Transverse colon (tissue), 3 donors: ENCODE measurements around the gene BCAS4.

Experiments
- POLR2A ChIP-seq: fragments of 450-650 bp; IDR thresholded peaks from one replicate; pipeline ENCODE4 v1.6.1; 2016; ENCODE audit warnings: antibody characterized with exemption, mild to moderate bottlenecking, moderate library complexity
- POLR2AphosphoS5 ChIP-seq, 3 donors: sonication (generic); formaldehyde crosslinking; IDR thresholded peaks; one replicate each; pipeline ENCODE4 v1.6.1; 2016; ENCODE audit warnings: antibody characterized with exemption in 3 of 3

- no peak for TF ChIP-seq POLR2AphosphoS5 (IDR thresholded peaks at IDR 0.05)
- TF ChIP-seq POLR2A, result no peak
Measured at GRCh38 chr20:50857348-50857747, 62.5 kb downstream of the BCAS4 start.
